GM21381 (cell line): ENCODE data around the gene CDH4.
"Not testable (repeated sequence)": the region's sequence is repeated elsewhere in the genome, so short reads cannot be mapped to it uniquely, and the experiment has no call there.

Source experiments
- ATAC-seq: cut with Tn5 transposase; IDR thresholded peaks from one replicate; pipeline ENCODE4 v1.9.1; 2021; ENCODE audit warnings: mild to moderate bottlenecking, moderate library complexity; ENCODE audit not compliant: unreplicated experiment

CDH4 gene

DNA sequence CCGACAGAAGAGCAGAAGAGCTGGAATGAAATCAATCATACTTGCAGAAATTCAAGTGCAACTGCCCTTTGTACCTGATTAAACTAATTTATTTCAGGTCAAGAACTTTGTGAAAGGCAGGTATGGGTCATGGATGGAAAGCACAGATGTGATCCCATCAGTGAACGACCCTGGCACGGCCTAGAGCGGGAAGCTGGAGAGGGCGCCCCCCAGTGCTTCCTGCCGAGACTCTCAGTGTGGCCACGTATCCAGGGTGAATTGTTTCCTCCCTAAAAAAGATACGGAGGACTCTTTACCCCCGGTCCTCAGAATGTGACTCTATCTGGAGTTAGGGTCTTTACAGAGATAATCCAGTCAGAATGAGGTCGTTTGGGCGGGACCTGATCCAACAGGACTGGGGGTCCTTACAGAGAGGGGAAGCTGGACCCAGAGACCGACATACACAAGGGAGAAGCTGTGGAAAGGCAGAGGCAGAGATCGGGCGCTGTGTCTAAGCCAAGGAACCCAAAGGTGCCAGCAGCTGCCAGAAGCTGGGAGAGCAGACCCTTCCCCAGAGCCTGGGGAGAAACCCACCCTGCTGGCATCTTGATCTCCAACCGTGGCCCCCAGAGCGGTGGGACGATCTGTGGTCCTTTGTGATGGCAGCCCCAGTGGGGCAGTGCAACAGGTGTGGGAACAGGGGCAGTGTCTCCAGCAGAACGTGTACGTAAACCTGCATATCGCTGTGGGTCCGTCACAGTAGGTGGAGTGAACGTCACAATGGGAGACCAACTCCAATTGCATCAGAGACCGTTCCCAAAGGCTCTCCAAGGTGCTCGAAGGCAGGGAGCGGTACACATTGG, 721.7 kb downstream of the CDH4 start:
- ATAC-seq = no peak

DNA sequence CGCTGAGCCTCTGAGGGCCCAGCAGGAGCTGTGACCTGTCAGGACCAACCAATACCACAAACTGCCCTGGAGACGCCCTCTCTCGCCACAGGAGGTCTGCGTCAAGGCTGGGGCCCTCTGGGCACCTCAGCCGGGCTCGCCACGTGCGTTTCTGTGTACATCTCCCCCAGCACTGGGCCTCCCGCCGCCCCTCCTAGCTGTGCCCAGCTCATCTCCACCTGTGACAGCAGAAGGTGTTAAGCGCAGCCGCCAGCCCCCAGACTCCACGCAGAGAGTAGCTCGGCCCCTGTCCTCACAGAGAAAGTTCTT, 722.2 kb downstream of the CDH4 start:
- no peak for ATAC-seq

DNA sequence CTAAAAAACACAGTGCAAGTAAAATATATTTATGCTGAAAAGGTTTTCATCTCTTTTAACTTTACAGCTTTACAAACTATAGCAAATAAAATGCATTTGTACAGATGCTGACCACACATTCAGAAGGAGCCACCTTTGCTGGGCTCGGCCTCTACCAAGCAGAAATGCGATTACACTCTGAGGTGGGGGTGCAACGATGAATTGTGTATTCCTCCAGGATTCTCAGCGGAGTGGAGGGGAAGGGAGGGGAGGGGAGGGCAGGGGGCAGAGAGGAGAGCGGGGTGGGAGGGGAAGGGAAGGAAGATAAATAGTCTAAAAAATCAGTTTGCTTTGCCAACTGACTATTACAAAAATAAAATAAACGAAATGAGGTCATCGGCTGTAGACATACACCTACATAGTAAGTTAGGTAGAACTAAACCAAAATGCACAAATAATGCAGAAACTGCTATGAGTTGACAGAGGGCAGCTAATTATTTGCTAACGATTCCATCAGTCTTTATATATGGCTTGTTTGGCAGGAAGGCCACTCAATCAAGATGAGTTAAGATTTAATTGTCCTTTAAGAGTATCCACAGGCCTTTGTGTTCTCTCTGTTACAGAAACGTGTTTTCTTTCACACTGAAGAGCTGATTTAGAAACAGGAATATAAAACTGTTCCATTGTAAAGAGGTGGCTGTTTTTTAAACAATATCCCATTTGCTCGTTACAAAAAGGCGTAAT, 723.5 kb downstream of the CDH4 start:
- ATAC-seq = no peak

DNA sequence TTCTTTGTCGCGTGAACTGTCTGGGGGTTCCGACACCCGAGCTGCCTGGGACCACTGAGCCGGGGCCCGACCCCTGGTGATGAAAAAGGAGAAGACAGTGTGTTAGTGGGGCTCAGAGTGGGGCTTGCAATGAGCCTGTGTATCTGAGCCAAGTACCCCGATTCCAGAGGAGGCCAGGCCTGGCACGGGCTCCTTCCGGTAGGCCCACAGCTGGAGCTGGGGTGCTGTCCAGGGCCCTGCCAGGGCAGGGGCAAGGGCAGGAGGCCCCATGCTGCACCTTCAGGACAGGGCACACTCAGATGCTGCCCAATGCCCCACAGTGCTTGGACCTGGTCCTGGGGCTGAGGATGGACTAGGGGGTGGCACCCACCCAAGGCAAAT, 724.2 kb downstream of the CDH4 start:
- no peak for ATAC-seq

DNA sequence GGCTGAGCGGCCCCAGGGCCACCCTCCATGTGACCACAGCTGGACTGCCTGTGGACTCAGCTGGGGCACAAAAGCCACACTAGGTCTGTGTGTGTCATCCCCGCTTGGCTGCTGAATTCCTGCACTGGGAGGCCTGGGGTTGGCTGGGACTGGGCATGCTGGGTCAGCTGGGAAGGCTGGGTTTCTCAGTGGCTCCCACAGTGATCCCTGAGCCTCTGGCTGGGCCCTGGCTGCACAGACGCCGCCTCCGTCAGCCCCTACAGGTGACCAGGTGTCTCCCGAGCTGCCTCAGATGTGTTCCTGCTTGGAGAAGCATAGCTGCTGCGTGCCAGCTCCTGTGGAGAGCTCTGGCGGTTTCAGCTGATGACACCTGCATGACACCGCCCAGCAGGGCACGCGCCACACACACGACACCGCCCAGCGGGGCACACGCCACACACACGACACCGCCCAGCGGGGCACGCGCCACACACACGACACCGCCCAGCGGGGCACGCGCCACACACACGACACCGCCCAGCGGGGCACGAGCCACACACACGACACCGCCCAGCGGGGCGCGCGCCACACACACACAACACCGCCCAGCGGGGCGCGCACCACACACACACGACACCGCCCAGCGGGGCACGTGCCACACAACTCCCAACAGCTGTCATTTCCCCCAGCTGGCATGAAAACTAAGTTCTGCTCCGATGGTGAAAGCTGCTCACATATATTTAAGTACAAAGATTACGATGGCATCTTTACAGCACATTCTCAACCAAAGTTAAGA, 724.8 kb downstream of the CDH4 start:
- no peak for ATAC-seq

DNA sequence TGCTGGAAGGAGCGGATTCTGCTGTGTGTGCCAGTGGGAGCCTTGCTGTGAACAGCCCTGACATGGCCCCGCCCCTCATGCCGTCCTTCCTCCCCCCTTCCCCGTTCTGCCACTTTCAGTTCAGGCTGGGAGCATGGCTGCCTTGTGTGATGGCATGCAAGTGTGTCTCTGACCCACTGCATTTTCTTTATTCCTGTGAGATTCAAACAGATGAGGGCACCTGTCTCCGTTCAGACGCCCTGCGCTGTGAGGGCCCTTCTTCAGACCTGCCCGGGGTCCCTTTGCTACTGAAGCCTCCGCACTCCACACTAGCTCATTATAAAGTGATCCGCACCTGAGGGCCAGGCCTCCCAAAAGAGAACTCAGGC, 725.3 kb downstream of the CDH4 start:
- ATAC-seq = no peak

DNA sequence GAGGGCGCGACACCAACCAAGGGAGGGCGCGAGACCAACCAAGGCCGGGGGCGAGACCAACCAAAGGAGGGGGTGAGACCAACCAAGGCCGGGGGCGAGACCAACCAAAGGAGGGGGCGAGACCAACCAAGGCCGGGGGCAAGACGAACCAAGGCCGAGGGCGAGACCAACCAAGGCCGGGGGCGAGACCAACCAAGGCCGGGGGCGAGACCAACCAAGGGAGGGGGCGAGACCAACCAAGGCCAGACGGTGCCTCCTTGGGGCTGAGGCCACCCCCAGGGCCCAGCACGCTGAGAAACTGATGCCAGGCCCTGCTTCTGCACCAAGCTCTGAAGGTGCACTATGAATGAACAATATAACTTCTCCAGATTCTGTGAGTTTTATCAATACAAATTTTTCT, 726.4 kb downstream of the CDH4 start:
- no peak for ATAC-seq

DNA sequence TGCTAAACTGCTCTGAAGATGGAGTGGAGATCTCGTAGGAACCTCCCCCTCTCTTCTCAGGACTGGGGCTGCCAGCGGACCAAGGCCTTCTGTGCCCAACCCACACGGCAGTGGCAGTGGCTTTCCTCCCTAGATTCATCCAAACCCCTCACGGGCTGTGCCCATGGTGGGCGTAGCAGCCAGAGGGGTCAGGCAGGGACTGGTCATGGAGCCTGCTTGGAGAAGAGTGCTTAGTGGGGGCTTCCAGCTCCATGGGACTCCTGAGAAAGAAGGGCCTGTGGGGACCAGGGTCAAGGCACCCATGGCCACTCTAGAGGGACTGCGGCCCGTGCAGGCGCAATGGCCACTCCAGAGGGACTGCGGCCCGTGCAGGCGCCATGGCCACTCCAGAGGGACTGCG, 727.0 kb downstream of the CDH4 start:
- no peak for ATAC-seq

DNA sequence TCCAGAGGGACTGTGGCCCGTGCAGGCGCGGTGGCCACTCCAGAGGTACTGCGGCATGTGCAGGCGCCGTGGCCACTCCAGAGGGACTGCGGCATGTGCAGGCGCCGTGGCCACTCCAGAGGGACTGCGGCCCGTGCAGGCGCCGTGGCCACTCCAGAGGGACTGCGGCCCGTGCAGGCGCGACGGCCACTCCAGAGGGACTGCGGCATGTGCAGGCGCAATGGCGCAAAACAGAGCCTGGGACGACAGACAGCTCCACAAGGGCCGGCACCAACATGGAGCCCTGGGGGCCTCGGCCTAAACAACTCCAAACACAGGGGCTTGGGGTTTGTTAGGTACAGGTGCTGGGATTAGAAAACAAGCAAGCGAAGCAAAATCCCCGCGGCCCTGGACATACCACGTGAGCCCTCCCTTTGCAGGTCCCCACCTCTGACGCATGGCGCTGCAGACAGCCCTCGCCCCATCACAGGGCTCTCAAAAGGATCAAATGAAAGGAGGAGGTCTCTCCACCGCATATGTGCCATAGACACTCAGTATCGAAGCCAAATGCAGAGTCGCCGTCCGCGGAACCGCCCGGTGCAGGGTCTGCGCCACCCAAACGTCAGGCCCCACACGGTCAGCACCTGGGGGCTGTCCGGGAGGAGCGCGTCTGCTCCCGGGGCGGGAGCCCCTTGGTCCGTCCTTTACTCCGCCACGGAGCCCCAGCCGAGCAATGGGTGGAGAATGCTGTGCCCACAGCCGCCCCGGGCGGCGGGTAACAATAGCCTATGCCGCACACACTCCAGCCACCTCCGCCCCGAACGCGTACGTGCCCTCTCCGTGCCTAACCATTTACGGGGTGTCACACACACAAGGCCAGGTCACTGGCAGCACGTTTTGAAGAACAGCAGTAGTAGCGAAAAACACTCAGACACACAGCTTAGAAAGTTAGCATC, 727.9 kb downstream of the CDH4 start:
- no peak for ATAC-seq

DNA sequence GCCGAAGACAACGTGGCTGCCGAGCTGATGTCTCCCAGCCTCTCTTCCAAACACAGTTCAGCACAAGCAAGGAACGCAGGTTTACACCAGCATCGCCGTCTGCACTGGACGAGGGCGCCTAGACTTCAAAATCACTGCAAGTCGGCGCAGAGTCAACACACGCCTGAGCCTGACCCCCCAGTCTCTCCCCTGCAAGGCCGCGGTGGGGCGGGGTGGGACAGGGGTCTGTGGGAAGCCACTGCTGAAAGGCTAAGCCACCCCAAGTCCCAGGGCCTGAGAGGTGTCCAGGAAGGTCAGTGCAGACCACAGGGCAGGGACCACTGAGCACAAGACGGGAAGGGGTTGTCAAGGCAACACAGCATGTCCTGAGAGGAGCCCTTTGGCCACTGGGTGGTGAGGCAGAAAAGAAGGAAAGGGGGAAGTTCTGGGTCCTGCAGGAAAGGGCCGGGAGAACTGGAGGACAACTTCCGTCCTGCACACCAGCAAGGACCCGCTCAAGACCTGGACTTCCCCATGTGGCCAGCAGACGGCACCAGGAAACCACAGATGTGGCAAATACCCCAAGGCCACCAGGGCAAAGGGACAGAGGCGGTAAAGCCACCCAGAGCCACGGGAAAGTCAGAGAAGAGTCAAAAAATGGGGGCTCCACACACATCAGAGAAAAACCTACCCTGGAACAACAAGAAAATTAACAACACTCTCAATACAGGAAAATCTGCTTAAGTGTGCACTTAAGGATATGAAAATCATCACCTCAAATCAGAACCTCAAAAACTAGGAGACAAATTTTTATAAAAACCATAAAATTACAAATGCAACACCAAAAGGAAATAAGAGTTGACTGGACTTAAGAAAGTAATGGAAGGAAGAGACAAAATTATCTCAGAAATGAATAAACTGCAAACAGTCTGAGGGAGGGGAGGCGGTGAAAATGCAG, 728.9 kb downstream of the CDH4 start:
- no peak for ATAC-seq

DNA sequence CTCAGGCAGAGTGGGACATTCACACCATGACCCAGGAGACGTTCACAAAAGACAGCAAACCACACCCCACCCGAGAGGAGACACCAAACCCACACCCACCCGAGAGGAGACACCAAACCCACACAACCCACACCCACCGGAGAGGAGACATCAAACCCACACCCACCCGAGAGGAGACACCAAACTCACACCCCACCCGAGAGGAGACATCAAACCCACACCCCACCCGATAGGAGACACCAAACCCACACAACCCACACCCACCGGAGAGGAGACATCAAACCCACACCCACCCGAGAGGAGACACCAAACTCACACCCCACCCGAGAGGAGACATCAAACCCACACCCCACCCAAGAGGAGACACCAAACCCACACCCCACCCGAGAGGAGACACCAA, 729.6 kb downstream of the CDH4 start:
- ATAC-seq = not testable (repeated sequence)

DNA sequence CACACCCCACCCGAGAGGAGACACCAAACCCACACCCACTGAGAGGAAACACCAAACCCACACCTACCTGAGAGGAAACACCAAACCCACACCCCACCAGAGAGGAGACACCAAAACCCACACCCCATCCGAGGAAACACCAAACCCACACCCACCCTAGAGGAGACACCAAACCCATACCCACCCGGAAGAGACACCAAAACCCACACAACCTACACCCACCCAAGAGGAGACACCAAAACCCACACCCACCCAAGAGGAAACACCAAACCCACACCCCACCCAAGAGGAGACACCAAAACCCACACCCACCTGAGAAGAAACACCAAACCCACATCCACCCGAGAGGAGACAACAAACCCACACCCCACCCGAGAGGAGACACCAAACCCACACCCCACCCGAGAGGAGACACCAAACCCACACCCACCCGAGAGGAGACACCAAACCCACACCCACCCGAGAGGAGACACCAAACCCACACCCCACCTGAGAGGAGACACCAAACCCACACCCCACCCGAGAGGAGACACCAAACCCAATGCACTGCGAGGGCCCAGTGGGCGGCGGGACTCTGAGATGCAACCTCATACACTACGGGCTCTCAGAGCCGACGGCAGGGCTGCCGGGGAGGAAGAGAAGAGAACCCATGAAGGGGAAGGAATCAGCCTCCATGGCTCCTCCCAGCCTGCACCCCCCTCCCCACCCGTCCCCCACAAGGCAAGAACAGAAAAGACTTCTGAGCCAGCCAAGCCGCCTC, 730.3 kb downstream of the CDH4 start:
- ATAC-seq = no peak

DNA sequence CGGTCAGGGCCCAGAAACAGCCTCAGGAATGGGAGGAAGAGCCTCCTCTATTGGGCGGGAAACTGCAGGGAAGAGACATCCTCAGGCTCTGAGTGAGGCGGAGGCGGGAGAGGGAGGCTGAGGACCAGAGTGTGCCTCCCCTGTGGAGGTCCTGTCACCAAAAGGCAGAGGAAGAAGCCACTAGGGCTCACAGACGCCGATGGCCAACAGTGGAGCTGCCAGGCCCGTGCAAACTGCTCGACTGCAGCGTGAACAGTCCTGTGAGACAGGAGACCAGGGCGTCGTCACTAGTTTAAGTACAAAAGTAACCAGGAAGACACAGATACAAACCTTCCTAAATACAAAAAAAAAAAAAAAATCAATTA, 730.9 kb downstream of the CDH4 start:
- ATAC-seq = no peak

DNA sequence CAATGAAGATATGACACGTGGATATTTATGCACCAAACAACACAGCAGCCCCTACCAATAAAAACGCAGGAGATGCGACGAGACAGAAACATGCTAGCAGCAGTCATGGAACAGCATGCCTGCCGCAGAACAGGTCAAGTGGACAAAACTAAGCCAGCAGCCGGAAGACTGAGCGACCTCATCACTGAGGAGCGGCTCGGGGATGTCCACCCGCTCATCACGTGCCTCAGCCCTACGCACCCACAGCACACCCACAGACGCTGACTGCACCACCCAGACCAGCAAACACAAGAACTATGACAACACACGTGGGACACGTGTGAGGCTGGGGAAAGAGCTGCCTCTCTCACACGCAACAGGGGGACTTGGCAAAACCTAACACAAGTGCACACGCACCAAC, 731.9 kb downstream of the CDH4 start:
- no peak for ATAC-seq

DNA sequence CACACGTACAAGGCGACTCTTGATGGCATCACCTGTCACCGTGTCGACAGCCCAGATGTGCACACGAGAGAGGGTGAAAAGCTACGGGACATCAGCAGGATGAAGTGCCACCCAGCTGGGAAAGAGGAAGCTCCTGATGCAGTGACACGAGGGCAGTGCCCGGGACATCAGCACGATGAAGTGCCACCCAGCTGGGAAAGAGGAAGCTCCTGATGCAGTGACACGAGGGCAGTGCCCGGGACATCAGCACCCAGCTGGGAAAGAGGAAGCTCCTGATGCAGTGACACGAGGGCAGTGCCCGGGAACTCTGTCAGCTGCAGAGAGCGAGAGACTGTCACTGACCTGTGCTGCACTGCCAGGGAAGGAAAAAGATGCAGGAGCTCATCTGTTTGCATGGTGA, 732.4 kb downstream of the CDH4 start:
- ATAC-seq = not testable (repeated sequence)

DNA sequence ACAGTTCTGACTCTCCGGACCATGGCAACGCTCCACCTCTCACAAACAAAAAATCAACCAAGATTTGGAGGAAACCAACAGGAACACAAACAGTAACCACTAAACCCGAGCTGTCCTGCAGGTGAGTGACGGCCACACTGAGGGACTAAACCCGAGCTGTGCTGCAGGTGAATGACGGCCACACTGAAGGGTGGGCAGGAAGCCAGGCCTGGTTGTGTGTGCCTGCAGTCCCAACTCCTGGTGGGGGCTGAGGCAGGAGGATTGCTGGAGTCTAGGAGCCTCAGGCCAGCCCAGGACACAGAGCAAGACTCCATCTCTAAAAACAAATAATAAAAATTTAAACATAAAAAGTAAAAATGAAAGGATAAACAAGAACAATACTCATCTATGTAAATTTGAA, 733.0 kb downstream of the CDH4 start:
- ATAC-seq = no peak

DNA sequence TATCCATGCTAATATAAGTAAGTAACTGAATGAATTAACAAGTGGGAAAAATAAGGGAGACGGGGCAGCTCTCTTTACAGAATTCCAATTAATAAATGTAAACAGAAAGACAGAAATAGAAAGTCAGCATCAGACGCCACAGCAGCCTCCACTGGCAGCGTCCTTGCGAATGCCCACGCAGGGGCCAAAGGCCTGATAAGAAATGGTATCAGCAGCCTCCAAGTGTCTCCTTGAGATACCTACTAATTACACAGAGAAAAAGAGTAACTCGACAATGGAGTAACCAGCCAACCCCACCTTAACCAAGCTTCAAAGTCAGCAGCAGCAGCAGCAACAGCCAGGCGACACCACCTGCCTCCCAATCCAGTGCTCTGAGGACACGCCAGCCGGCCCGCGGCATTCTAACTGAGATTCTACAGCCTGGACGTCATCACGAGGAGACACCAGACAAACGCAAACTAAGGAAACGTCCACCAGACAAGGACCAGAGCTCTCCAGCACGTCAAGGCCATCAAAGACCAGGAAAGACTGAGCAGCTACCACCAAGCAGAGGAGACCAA, 734.8 kb downstream of the CDH4 start:
- no peak for ATAC-seq

DNA sequence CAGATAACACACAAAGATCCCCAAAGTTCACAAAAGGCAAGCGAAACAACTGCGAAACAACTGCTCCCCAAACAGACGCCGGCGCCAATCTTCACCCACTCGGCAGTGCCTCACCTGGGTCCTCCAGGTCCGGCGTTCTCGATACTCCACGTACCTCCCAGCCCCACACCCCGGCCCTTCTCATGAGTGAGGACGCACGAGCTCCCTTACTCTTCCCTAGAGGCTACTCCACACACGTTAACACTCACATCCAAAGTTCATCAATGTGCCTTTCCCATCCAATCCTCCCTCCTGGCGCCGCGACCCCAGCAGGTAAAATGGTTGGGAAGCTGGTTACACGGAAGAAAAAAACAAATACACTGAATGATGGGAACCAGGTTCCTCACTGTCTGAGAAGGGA, 736.6 kb downstream of the CDH4 start:
- ATAC-seq = no peak

DNA sequence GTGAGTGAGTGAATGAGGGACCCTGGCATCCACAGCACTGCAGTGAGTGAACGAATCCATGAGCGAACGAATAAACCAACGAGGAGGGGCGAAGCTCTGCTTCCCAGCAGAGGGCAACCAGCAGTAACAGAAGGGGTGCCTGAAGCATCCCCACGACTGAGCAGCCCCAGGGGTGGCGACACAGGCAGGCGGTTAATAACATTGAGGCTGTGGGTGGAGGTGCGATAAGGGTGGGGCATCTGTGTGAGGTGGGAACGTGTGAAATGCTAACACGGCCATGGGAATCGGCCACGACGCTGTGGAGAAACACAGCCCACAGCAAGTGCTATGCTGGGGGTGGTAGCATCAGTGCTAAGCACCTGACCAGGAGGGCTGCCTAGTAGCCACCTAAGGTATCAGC, 737.7 kb downstream of the CDH4 start:
- no peak for ATAC-seq
